Fibroblast of skin of left biceps (primary cell): ENCODE measurements around the gene ADAM12.

Experiments used
- DNase-seq, 2 experiments: peaks; one replicate each; pipeline ENCODE4 v3.0.0-alpha.2; 2013; ENCODE audit warnings: low read depth in 2 of 2

Gene ADAM12

GRCh38 chr10:126146771-126147170 lies 241.5 kb downstream of the ADAM12 start:
- no peak for DNase-seq

GRCh38 chr10:126143117-126143516 lies 245.2 kb downstream of the ADAM12 start:
- DNase-seq = no peak

- DNase-seq = no peak
Observed at GRCh38 chr10:126140746-126141273, 247.5 kb downstream of the ADAM12 start.

GRCh38 chr10:126137562-126138221 lies 250.6 kb downstream of the ADAM12 start:
- DNase-seq = no peak

GRCh38 chr10:126135941-126136595 lies 252.2 kb downstream of the ADAM12 start:
- no peak for DNase-seq

- DNase-seq = no peak
Observed at GRCh38 chr10:126135177-126135576, 253.1 kb downstream of the ADAM12 start.

- no peak for DNase-seq
Observed at GRCh38 chr10:126133906-126134656, 254.2 kb downstream of the ADAM12 start.

- no peak for DNase-seq
Observed at GRCh38 chr10:126133082-126133620, 255.1 kb downstream of the ADAM12 start.

GRCh38 chr10:126131341-126131740 lies 256.9 kb downstream of the ADAM12 start:
- DNase-seq = no peak

GRCh38 chr10:126130271-126130710 lies 258.0 kb downstream of the ADAM12 start:
- peak; percentile 40 to 58 for DNase-seq

GRCh38 chr10:126129026-126129425 lies 259.3 kb downstream of the ADAM12 start:
- DNase-seq = no peak

GRCh38 chr10:126128581-126128980 lies 259.7 kb downstream of the ADAM12 start:
- no peak for DNase-seq

GRCh38 chr10:126127481-126128029 lies 260.7 kb downstream of the ADAM12 start:
- DNase-seq = no peak

- no peak for DNase-seq
Observed at GRCh38 chr10:126126866-126127265, 261.4 kb downstream of the ADAM12 start.

- DNase-seq = no peak
Observed at GRCh38 chr10:126126023-126126422, 262.3 kb downstream of the ADAM12 start.

GRCh38 chr10:126124668-126125349 lies 263.5 kb downstream of the ADAM12 start:
- peak; percentile 55 to 66 for DNase-seq

- no peak for DNase-seq
Observed at GRCh38 chr10:126124046-126124445, 264.2 kb downstream of the ADAM12 start.

- DNase-seq = no peak
Observed at GRCh38 chr10:126123466-126123865, 264.8 kb downstream of the ADAM12 start.

- DNase-seq = peak; percentile 25 to 32
Observed at GRCh38 chr10:126122881-126123280, 265.4 kb downstream of the ADAM12 start.

GRCh38 chr10:126119599-126119998 lies 268.7 kb downstream of the ADAM12 start:
- DNase-seq = no peak

GRCh38 chr10:126118476-126118875 lies 269.8 kb downstream of the ADAM12 start:
- no peak for DNase-seq
